H1 (cell line): ENCODE measurements around the gene PRKN. TPM values are rescaled to one million over a fixed set of nuclear protein-coding genes. Genes with fewer than 3 reads are reported as not detected.

Experiments
- NANOG ChIP-seq: IDR thresholded peaks from 2 replicates; pipeline ENCODE4 v1.6.1; 2011; ENCODE audit warnings: low read length, low read depth, mild to moderate bottlenecking, inconsistent platforms; ENCODE audit not compliant: insufficient read depth, poor library complexity, severe bottlenecking
- SIN3A ChIP-seq, 2 experiments: IDR thresholded peaks in 1 of 2; conservative IDR thresholded peaks in 1 of 2; 2 replicates each; pipeline ENCODE4 v1.6.1; 2011 to 2012; ENCODE audit warnings: low read length in 2 of 2, improper control_type of control experiment in 1 of 2, low read depth in 1 of 2, mild to moderate bottlenecking in 1 of 2
- SP1 ChIP-seq: IDR thresholded peaks from 2 replicates; pipeline ENCODE4 v1.6.1; 2011; ENCODE audit warnings: low read depth, low read length
- SP2 ChIP-seq: IDR thresholded peaks from 2 replicates; pipeline ENCODE4 v1.6.1; 2012; ENCODE audit warnings: mild to moderate bottlenecking, low read length, inconsistent platforms
- polyA plus RNA-seq, 7 experiments: library from polyadenylated mRNA; depleted of rRNA in 3 of 7; stranded (reverse) in 5 of 7; unstranded in 2 of 7; fragments of >200 nt in 5 of 7; fragments of 200-250 nt in 2 of 7; gene quantifications; 1 replicate in 5 of 7; 2 replicates in 1 of 7; 4 replicates in 1 of 7; pipeline versions ENCODE4 v1.2.1 to v1.2.3, GENCODE V29; 2011 to 2013; ENCODE audit warnings: missing spikeins in 2 of 7, mixed read lengths in 2 of 7
- total RNA-seq: library from RNA; stranded (reverse); fragmentation: NEBNext Ultra II Directional; extraction: Animal tissue kit (Norgen Biotek cat#: 25700); gene quantifications from 2 replicates; pipeline ENCODE4 v1.2.1, GENCODE V29; 2021
- TF ChIP-seq, protein P1 (sequence below): IDR thresholded peaks from 2 replicates; pipeline ENCODE4 v1.6.1; 2012; ENCODE audit warnings: inconsistent platforms
- TF ChIP-seq, protein P2 (sequence below): IDR thresholded peaks from 2 replicates; pipeline ENCODE4 v1.6.1; 2012; ENCODE audit warnings: inconsistent platforms
- TF ChIP-seq, protein P3 (sequence below): IDR thresholded peaks from 2 replicates; pipeline ENCODE4 v1.6.1; 2012; ENCODE audit warnings: low read length, inconsistent platforms

PRKN gene
- total and polyA plus RNA-seq, 2 of the 8 experiments (the other 6 are each of a cell fraction or from before 2014, with no cell fraction given) = 0.13 to 0.29 TPM

DNA sequence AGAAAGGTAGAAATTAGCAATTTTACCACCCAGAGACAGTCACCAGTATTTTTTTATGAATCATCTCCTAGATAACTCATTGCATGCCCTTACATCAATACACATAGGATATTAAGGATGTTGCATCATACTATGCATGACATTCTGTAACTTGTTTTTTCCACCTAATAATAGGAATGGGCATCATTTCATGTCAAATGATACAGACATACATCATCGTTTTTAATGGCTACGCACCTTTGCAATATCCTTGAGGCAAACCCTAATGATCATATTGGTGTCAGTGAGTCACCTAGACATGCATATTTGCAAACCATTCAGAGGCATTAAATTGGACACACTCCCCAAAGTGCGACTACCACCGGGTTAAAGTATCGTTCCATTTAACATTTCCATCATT, 1144.0 kb downstream of the PRKN start (continued):
- TF ChIP-seq, protein P1, sequence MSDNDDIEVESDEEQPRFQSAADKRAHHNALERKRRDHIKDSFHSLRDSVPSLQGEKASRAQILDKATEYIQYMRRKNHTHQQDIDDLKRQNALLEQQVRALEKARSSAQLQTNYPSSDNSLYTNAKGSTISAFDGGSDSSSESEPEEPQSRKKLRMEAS = no peak
- TF ChIP-seq SP2 (no peak), NANOG (no peak), SP1 (no peak), SIN3A (conservative IDR thresholded peaks at IDR 0.05 in 1 of 2, IDR thresholded peaks at IDR 0.05 in 1 of 2; ENCODE audit: low read depth in 1 of 2, low read length in 2 of 2) (no peak)
- TF ChIP-seq, protein P2, sequence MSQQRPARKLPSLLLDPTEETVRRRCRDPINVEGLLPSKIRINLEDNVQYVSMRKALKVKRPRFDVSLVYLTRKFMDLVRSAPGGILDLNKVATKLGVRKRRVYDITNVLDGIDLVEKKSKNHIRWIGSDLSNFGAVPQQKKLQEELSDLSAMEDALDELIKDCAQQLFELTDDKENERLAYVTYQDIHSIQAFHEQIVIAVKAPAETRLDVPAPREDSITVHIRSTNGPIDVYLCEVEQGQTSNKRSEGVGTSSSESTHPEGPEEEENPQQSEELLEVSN = no peak
- TF ChIP-seq, protein P3, sequence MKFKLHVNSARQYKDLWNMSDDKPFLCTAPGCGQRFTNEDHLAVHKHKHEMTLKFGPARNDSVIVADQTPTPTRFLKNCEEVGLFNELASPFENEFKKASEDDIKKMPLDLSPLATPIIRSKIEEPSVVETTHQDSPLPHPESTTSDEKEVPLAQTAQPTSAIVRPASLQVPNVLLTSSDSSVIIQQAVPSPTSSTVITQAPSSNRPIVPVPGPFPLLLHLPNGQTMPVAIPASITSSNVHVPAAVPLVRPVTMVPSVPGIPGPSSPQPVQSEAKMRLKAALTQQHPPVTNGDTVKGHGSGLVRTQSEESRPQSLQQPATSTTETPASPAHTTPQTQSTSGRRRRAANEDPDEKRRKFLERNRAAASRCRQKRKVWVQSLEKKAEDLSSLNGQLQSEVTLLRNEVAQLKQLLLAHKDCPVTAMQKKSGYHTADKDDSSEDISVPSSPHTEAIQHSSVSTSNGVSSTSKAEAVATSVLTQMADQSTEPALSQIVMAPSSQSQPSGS = no peak
